Inflammatory macrophage (primary cell): Measurements from ENCODE around the gene FAM117B.
"Not testable (repeated sequence)": the region's sequence is repeated elsewhere in the genome, so short reads cannot be mapped to it uniquely, and the experiment has no call there.

Experiments used
- DNase-seq, 2 donors: peaks; one replicate each; pipeline ENCODE4 v3.0.0-alpha.2; 2020 to 2022

FAM117B gene

GRCh38 chr2:202638721-202639120, 4.0 kb downstream of the FAM117B start:
- DNase-seq = no peak

- DNase-seq = no peak
Observed at GRCh38 chr2:202639231-202639630, 4.5 kb downstream of the FAM117B start.

- no peak for DNase-seq
Observed at GRCh38 chr2:202642567-202642966, 7.8 kb downstream of the FAM117B start.

- no peak for DNase-seq
Observed at GRCh38 chr2:202643012-202643858, 8.5 kb downstream of the FAM117B start.

- no peak for DNase-seq
Observed at GRCh38 chr2:202652119-202652518, 17.4 kb downstream of the FAM117B start.

GRCh38 chr2:202653890-202654289, 19.1 kb downstream of the FAM117B start:
- no peak for DNase-seq

GRCh38 chr2:202657876-202658275, 23.1 kb downstream of the FAM117B start:
- DNase-seq = no peak

GRCh38 chr2:202660796-202661195, 26.0 kb downstream of the FAM117B start:
- DNase-seq = no peak

- no peak for DNase-seq
Observed at GRCh38 chr2:202669841-202670240, 35.1 kb downstream of the FAM117B start.

- DNase-seq = no peak
Observed at GRCh38 chr2:202671317-202672035, 36.7 kb downstream of the FAM117B start.

DNA sequence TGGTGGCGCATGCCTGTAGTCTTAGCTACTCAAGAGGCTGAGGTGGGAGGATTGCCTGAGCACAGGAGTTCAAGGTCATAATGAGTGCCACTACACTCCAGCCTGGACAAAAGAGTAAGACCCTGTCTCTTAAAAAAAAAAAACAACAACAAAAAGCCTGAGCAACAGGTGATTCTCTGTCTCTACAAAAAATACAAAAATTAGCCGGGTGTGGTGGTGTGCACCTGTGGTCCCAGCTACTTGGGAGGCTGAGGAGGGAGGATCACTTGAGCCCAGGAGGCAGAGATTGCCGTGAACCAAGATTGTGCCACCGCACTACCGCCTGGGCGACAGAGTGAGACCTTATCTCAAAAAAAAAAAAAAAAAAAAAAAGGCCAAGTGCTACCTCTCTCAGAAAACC, 40.3 kb downstream of the FAM117B start:
- not testable (repeated sequence) for DNase-seq

DNA sequence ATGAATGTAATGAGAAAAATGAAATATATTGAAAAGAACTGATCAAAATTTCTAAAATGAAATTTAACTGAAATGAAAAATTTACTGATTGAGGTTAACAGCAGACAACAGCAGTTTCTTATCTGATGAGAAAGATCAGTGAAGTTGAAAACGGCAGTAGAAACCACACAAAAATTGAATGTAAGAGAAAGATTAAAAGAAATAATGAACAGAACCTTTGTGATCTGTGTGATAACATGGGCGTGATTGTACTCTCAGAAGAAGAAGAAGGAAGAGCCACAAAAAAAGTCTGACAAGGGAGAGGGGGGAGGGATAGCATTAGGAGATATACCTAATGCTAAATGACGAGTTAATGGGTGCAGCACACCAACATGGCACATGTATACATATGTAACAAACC, 45.2 kb downstream of the FAM117B start:
- DNase-seq = no peak

GRCh38 chr2:202680512-202680911, 45.7 kb downstream of the FAM117B start:
- DNase-seq = no peak

DNA sequence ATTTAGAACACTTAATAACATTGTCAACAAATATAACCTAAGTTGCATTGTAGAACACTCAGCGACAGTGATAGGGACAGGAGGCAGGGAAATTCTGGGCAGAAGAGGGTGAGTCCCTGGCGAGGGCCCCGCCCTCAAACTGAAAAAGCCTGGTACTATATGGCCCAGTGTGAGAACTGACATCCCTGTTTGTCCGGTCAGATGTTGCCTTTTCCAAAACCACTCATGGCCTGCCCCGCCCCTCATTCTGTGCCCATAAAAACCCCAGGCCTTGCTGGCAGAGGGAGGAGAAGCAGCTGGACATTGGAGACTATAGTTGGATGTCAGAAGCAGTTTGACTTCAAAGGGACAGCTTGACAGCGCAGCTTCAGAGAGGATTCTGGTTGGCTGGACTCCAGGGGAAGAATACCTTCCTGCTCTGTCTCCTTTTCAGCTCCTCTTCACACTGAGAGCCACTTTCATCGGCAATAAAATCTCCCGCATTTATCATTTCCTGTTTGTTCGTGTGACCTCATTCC, 47.0 kb downstream of the FAM117B start:
- no peak for DNase-seq

- DNase-seq = no peak
Observed at GRCh38 chr2:202682274-202682673, 47.5 kb downstream of the FAM117B start.

DNA sequence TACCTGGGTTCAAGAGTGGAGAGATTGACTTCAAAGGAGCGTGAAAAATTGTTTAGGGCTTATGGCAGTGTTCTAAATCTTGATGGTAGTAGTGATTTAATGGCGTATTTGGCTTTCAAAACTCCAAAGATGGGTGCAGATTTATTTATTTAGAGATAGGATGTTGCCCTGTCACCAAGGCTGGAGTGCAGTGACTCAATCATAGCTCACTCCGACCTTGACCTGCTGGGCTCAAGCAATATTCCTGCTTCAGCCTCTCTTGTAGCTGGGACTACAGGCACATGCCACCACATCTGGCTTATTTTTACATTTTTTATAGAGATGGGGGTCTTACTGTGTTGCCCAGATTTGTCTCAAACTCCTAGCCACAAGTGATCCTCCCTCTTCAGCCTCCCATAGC, 52.5 kb downstream of the FAM117B start:
- DNase-seq = no peak

- no peak for DNase-seq
Observed at GRCh38 chr2:202689459-202689858, 54.7 kb downstream of the FAM117B start.

- no peak for DNase-seq
Observed at GRCh38 chr2:202689898-202690297, 55.1 kb downstream of the FAM117B start.

DNA sequence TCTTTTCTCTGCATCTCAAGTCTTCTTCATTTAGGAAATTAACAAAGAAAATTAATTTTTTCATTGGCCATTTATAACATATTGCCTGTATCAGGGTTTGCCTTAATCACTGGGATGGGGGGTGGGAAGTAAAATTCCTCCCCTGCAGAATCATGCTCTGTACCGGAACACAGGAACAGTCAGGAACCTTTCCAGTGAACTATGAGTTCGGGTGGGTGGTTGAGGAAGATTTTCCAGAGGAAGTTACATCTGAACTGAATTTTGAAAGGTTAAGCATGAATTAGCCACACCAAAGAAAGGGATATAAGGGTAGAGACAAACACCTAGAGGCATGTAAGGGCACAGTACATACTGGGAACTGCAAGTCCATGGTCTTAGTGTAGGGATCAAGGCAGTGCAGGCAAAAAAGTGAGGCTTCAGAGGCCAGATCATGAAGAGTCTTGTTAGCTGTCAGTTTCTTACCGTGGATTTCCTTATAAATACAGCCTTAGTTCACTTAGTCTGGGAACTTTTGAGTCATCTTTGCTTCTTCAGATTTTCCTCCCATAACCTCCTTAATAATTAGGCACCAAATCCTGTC, 55.6 kb downstream of the FAM117B start:
- DNase-seq = no peak

GRCh38 chr2:202693503-202693902, 58.7 kb downstream of the FAM117B start:
- DNase-seq = no peak

DNA sequence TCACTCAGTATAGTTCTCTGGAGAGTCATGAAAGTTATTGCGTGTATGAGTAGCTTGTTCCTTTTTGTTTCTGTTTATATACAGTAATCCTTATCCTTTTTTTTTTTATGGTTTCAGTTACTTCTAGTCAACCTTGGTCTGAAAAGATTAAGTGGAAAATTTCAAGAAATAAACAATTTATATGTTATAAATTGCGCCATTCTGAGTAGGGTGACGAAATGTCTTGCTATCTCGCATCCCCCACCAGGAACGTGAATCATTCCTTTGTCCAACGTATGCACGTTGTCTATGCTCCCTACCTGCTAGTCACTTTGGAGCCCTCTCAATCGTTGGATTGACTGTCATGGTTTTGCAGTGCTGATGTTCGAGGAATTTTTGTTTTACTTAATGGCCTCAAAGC, 60.4 kb downstream of the FAM117B start:
- no peak for DNase-seq

GRCh38 chr2:202700075-202700901, 65.5 kb downstream of the FAM117B start:
- no peak for DNase-seq

DNA sequence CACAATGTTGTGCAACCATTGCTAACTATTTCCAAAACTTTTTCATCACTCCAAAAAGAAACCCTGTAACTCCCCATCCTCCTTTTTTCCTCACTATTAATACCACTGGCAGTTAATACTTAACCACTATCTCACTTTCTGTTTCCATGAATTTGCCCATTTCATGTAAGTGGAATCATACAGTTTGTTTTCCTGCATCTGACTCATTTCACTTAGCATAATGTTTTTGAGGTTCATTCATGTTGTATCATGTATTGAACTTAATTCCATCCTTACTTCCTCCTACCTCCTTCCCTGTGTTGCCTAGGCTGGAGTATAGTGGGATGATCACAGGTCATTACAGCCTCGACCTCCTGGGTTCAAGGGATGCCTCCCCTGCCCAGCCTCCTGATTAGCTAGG, 68.3 kb downstream of the FAM117B start:
- no peak for DNase-seq
